ENCODE data around the gene ADIPOQ. TPM values are rescaled to one million over a fixed set of nuclear protein-coding genes. Genes with fewer than 3 reads are reported as not detected.
"Not testable (repeated sequence)": the region's sequence is repeated elsewhere in the genome, so short reads cannot be mapped to it uniquely, and the experiment has no call there.

ADIPOQ gene
- total RNA-seq, 4 donors from 2014 or later = 0.23 to 34.5 (median 0.57) TPM

DNA sequence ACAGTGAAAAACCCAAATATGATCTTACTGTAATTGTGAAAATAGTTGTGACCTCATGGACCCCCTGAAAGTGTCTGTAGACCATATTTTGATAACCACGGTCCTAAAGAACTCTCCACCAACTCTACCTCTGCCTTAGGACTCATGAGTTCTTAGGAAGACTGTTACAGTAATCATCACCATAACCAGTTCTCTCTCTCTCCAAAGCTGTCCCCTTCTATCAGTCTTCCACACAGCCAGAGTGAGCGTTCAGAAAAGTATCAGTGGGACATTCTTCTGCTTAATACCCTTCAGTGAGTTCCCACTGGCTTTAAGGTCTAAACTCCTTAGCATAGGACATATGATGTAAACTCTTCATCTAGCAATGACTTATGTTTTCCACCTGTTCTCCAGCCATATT, 60.2 kb downstream of the ADIPOQ start:
- no peak for ATAC-seq
- Histone ChIP-seq H3K36me3 (no peaks in the 10 kb centered on the region), H3K4me1 (no peaks in the 10 kb centered on the region), H3K9me3 (no peaks in the 10 kb centered on the region), H3K27ac (no peak overlapping the region), H3K4me3 (no peak overlapping the region), H3K27me3 (no peaks in the 10 kb centered on the region)
- WGBS, 2 donors (ENCODE audit: low coverage in 1 of 2) = 75% methylated on average over 2 of the region's 2 CpGs
- no peak for TF ChIP-seq POLR2A (IDR thresholded peaks at IDR 0.05)
- TF ChIP-seq POLR2AphosphoS5 (IDR thresholded peaks at IDR 0.05) = no peak
- TF ChIP-seq, protein P1, sequence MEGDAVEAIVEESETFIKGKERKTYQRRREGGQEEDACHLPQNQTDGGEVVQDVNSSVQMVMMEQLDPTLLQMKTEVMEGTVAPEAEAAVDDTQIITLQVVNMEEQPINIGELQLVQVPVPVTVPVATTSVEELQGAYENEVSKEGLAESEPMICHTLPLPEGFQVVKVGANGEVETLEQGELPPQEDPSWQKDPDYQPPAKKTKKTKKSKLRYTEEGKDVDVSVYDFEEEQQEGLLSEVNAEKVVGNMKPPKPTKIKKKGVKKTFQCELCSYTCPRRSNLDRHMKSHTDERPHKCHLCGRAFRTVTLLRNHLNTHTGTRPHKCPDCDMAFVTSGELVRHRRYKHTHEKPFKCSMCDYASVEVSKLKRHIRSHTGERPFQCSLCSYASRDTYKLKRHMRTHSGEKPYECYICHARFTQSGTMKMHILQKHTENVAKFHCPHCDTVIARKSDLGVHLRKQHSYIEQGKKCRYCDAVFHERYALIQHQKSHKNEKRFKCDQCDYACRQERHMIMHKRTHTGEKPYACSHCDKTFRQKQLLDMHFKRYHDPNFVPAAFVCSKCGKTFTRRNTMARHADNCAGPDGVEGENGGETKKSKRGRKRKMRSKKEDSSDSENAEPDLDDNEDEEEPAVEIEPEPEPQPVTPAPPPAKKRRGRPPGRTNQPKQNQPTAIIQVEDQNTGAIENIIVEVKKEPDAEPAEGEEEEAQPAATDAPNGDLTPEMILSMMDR (IDR thresholded peaks at IDR 0.05) = no peak
- TF ChIP-seq EP300 (IDR thresholded peaks at IDR 0.05) = no peak

DNA sequence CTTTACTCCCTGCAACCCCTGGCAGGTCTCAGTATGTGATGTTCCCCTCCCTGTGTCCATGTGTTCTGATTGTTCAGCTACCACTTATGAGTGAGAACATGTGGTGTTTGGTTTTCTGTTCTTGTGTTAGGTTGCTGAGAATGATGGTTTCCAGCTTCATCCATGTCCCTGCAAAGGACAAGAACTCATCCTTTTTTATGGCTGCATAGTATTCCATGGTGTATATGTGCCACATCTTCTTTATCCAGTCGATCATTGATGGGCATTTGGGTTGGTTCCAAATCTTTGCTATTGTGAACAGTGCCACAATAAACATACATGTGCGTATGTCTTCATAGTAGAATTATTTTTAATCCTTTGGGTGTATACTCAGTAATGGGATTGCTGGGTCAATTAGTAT, 61.2 kb downstream of the ADIPOQ start:
- not testable (repeated sequence) for H3K4me3 ChIP-seq, H3K27ac ChIP-seq, H3K4me1 ChIP-seq, H3K9me3 ChIP-seq, H3K36me3 ChIP-seq, H3K27me3 ChIP-seq, ATAC-seq
- 70 to 81% methylated on average over 2 of the region's 2 CpGs for WGBS, 2 donors (ENCODE audit: low coverage in 1 of 2)

DNA sequence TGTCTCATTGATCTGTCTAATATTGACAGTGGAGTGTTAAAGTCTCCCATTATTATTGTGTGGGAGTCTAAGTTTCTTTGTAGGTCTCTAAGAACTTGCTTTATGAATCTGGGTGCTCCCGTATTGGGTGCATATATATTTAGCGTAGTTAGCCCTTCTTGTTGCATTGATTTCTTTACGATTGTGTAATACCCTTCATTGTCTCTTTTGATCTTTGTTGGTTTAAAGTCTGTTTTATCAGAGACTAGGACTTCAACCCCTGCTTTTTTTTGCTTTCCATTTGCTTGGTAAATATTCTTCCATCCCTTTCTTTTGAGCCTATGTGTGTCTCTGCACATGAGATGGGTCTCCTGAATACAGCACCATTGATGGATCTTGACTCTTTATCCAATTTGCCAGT, 64.6 kb downstream of the ADIPOQ start:
- not testable (repeated sequence) for ATAC-seq, H3K27me3 ChIP-seq, H3K4me3 ChIP-seq, H3K9me3 ChIP-seq, H3K36me3 ChIP-seq, H3K27ac ChIP-seq, H3K4me1 ChIP-seq
- WGBS, 2 donors (ENCODE audit: low coverage in 1 of 2) = 92 to 98% methylated on average over 2 to 3 of the region's 3 CpGs

Other genes starting within 250 kb of the ADIPOQ start
- gene AHSG, start 229.7 kb upstream of the ADIPOQ start, total RNA-seq = not detected
- gene FETUB, start 202.3 kb upstream of the ADIPOQ start, total RNA-seq = not detected
- gene HRG, start 176.7 kb upstream of the ADIPOQ start, total RNA-seq = not detected
- not detected for gene KNG1, start 125.4 kb upstream of the ADIPOQ start, total RNA-seq
- gene EIF4A2, start 59.1 kb upstream of the ADIPOQ start, total RNA-seq = 100 to 1,000 TPM; 359 to 660 (median 508) TPM
- gene RFC4, start 36.2 kb upstream of the ADIPOQ start, total RNA-seq = 10 to 100 TPM in 2 of 4 donors, 1 to 10 TPM in 2; 8.1 to 12.2 (median 10.5) TPM
- 10 to 100 TPM; 18.0 to 32.2 (median 20.9) TPM for gene ST6GAL1, start 87.8 kb downstream of the ADIPOQ start, total RNA-seq